Neuronal stem cell (in vitro differentiated cells): ENCODE results near the gene LPIN1.

ENCODE experiments used
- DNase-seq: peaks from one replicate; pipeline ENCODE4 v3.0.0-alpha.2; 2013; ENCODE audit warnings: low spot score
- H2AFZ ChIP-seq: one replicate; pipeline ENCODE4 v1.6.1; 2013; ENCODE audit warnings: mild to moderate bottlenecking, low read length, inconsistent platforms
- H2AK5ac ChIP-seq: 2 replicates; pipeline ENCODE4 v1.6.1; 2013; ENCODE audit warnings: low read depth, mild to moderate bottlenecking, inconsistent platforms, low read length, moderate library complexity, mixed read lengths
- H2BK120ac ChIP-seq: 2 replicates; pipeline ENCODE4 v1.6.1; 2013; ENCODE audit warnings: low read depth, mild to moderate bottlenecking, inconsistent platforms, low read length, moderate library complexity, mixed read lengths
- H2BK12ac ChIP-seq: one replicate; pipeline ENCODE4 v1.6.1; 2013; ENCODE audit warnings: low read length, inconsistent platforms
- H2BK15ac ChIP-seq: 2 replicates; pipeline ENCODE4 v1.6.1; 2013; ENCODE audit warnings: mild to moderate bottlenecking, low read length, inconsistent platforms, mixed read lengths
- H2BK5ac ChIP-seq: one replicate; pipeline ENCODE4 v1.6.1; 2013; ENCODE audit warnings: inconsistent platforms, mild to moderate bottlenecking, low read length, moderate library complexity
- H3K14ac ChIP-seq: one replicate; pipeline ENCODE4 v1.6.1; 2013; ENCODE audit warnings: low read length, inconsistent platforms
- H3K18ac ChIP-seq: 2 replicates; pipeline ENCODE4 v1.6.1; 2013; ENCODE audit warnings: low read length, inconsistent platforms
- H3K23ac ChIP-seq: 2 replicates; pipeline ENCODE4 v1.6.1; 2013; ENCODE audit warnings: low read depth, mild to moderate bottlenecking, mixed read lengths, low read length, inconsistent platforms; ENCODE audit not compliant: poor library complexity
- H3K27ac ChIP-seq: replicated peaks from 3 replicates; pipeline ENCODE4 v1.5.1; 2013; ENCODE audit warnings: low read length, inconsistent platforms
- H3K27me3 ChIP-seq, 3 experiments: 2 replicates each; pipeline ENCODE4 v1.6.1; 2013; ENCODE audit warnings: low read length in 3 of 3, mild to moderate bottlenecking in 2 of 3, inconsistent platforms in 1 of 3, low read depth in 1 of 3, mixed read lengths in 1 of 3, moderate library complexity in 1 of 3; ENCODE audit not compliant: control insufficient read depth in 3 of 3, insufficient read depth in 3 of 3
- H3K36me3 ChIP-seq, 2 donors: replicated peaks in 1 of 2; 2 replicates each; pipeline ENCODE4 v1.6.1; 2013; ENCODE audit warnings: low read length in 2 of 2; ENCODE audit not compliant: control insufficient read depth in 2 of 2, insufficient read depth in 2 of 2
- H3K4ac ChIP-seq: 2 replicates; pipeline ENCODE4 v1.6.1; 2013; ENCODE audit warnings: inconsistent platforms, mild to moderate bottlenecking, low read length, moderate library complexity
- H3K4me1 ChIP-seq, 2 donors: 1 replicate in 1 of 2; 2 replicates in 1 of 2; pipeline ENCODE4 v1.6.1; 2013; ENCODE audit warnings: low read length in 2 of 2, low read depth in 1 of 2; ENCODE audit not compliant: control insufficient read depth in 2 of 2, insufficient read depth in 1 of 2
- H3K4me2 ChIP-seq: one replicate; pipeline ENCODE4 v1.6.1; 2013; ENCODE audit warnings: mild to moderate bottlenecking, low read length, inconsistent platforms; ENCODE audit not compliant: insufficient read depth, poor library complexity, severe bottlenecking
- H3K4me3 ChIP-seq, 2 donors: 2 replicates each; pipeline ENCODE4 v1.5.1; 2013; ENCODE audit warnings: low read length in 2 of 2, mild to moderate bottlenecking in 2 of 2, inconsistent platforms in 1 of 2, moderate library complexity in 1 of 2
- H3K79me1 ChIP-seq: one replicate; pipeline ENCODE4 v1.6.1; 2013; ENCODE audit warnings: low read depth, mild to moderate bottlenecking, inconsistent platforms, low read length, moderate library complexity
- H3K9ac ChIP-seq: one replicate; pipeline ENCODE4 v1.6.1; 2013; ENCODE audit warnings: mild to moderate bottlenecking, low read depth, low read length, inconsistent platforms; ENCODE audit not compliant: poor library complexity
- H3K9me3 ChIP-seq, 2 donors: replicated peaks in 1 of 2; 2 replicates each; pipeline versions ENCODE3 to v1.6.1; 2013; ENCODE audit warnings: low read length in 2 of 2, mild to moderate bottlenecking in 2 of 2, inconsistent platforms in 1 of 2, low read depth in 1 of 2, mixed read lengths in 1 of 2, moderate library complexity in 1 of 2; ENCODE audit not compliant: control insufficient read depth in 2 of 2, insufficient read depth in 1 of 2
- H4K8ac ChIP-seq: one replicate; pipeline ENCODE4 v1.6.1; 2013; ENCODE audit warnings: low read depth, mild to moderate bottlenecking, inconsistent platforms, low read length, moderate library complexity
- H4K91ac ChIP-seq: one replicate; pipeline ENCODE4 v1.6.1; 2013; ENCODE audit warnings: low read length, low read depth, mild to moderate bottlenecking, inconsistent platforms; ENCODE audit not compliant: poor library complexity
- WGBS, 2 donors: extraction: QIAGEN DNeasy Blood & Tissue Kit; methylation state at CpG; one replicate each; pipeline ENCODE4 v1.1.7; 2013; ENCODE audit warnings: missing lambda C conversion rate in 2 of 2, mixed read lengths in 1 of 2; ENCODE audit not compliant: insufficient read length in 2 of 2, insufficient replicate concordance in 1 of 2; ENCODE audit errors: extremely low coverage in 2 of 2; 5-methylcytosine and 5-hydroxymethylcytosine counted together

Gene LPIN1

GRCh38 chr2:11777886-11778415 lies 31.5 kb downstream of the LPIN1 start:
- Histone ChIP-seq H3K36me3 (peaks cover 34 to 79% of the 10 kb centered on the region in 2 donors), H3K9ac (no peak overlapping the region)
- WGBS, 2 donors: no CpG with 5 or more reads among the region's 13 CpGs

GRCh38 chr2:11778416-11778815 lies 32.0 kb downstream of the LPIN1 start:
- Histone ChIP-seq H4K91ac (no peak overlapping the region), H3K4ac (no peak overlapping the region), H2BK5ac (no peak overlapping the region), H2BK15ac (no peak overlapping the region), H3K23ac (no peak overlapping the region), H3K18ac (no peak overlapping the region), H2AFZ (no peak overlapping the region), H2AK5ac (no peak overlapping the region), H2BK120ac (no peak overlapping the region), H3K4me3 (no peak overlapping the region), H3K27me3 (no peaks in the 10 kb centered on the region), H3K36me3 (peaks cover 36 to 79% of the 10 kb centered on the region in 2 donors), H3K9me3 (peaks cover 0 to 6% of the 10 kb centered on the region in 2 donors), H3K79me1 (no peaks in the 10 kb centered on the region), H3K9ac (no peak overlapping the region), H3K4me1 (peaks cover 2 to 3% of the 10 kb centered on the region in 2 donors), H3K4me2 (no peak overlapping the region), H2BK12ac (no peak overlapping the region), H4K8ac (no peak overlapping the region), H3K27ac (no peak overlapping the region), H3K14ac (no peak overlapping the region)
- WGBS, 2 donors: no CpG with 5 or more reads among the region's 4 CpGs
- DNase-seq: no peak

More at GRCh38 chr2:11777886-11778415, 31.5 kb downstream of the LPIN1 start:
- Histone ChIP-seq H3K4me2 (no peak overlapping the region), H3K4me1 (peaks cover 2 to 3% of the 10 kb centered on the region in 2 donors), H3K4ac (no peak overlapping the region), H3K27me3 (no peaks in the 10 kb centered on the region), H2BK120ac (no peak overlapping the region), H2AFZ (no peak overlapping the region), H4K8ac (no peak overlapping the region), H2BK5ac (no peak overlapping the region), H3K9me3 (peaks cover 0 to 6% of the 10 kb centered on the region in 2 donors), H3K27ac (no peak overlapping the region), H2AK5ac (no peak overlapping the region), H2BK12ac (no peak overlapping the region), H2BK15ac (no peak overlapping the region), H3K4me3 (no peak overlapping the region), H4K91ac (no peak overlapping the region), H3K79me1 (no peaks in the 10 kb centered on the region), H3K23ac (no peak overlapping the region), H3K18ac (no peak overlapping the region), H3K14ac (no peak overlapping the region)
- no peak for DNase-seq

- H3K4me1 ChIP-seq: peaks cover 2 to 3% of the 10 kb centered on the region in 2 donors
- no peak overlapping the region for H3K23ac ChIP-seq
- no peak overlapping the region for H2AFZ ChIP-seq
- no peak overlapping the region for H2BK12ac ChIP-seq
- H2BK5ac ChIP-seq: no peak overlapping the region
- H4K91ac ChIP-seq: no peak overlapping the region
- H3K36me3 ChIP-seq: peaks cover 32 to 79% of the 10 kb centered on the region in 2 donors
- no peak overlapping the region for H3K14ac ChIP-seq
- no peak overlapping the region for H3K4me3 ChIP-seq
- no peak overlapping the region for H3K18ac ChIP-seq
- no peak overlapping the region for H2BK15ac ChIP-seq
- peaks cover 0 to 6% of the 10 kb centered on the region in 2 donors for H3K9me3 ChIP-seq
- H2BK120ac ChIP-seq: no peak overlapping the region
- no peak overlapping the region for H4K8ac ChIP-seq
- H3K4me2 ChIP-seq: no peak overlapping the region
- no peak overlapping the region for H3K9ac ChIP-seq
- H3K27me3 ChIP-seq: no peaks in the 10 kb centered on the region
- no peak overlapping the region for H2AK5ac ChIP-seq
- H3K79me1 ChIP-seq: no peaks in the 10 kb centered on the region
- WGBS, 2 donors: no CpG with 5 or more reads among the region's 23 CpGs
- H3K27ac ChIP-seq: no peak overlapping the region
- H3K4ac ChIP-seq: no peak overlapping the region
- peak; percentile 65 for DNase-seq
These were observed 32.7 kb downstream of the LPIN1 start for GRCh38 chr2:11778923-11779757.

- Histone ChIP-seq H3K4me2 (no peak overlapping the region), H2BK5ac (no peak overlapping the region), H3K4ac (no peak overlapping the region), H2AFZ (no peak overlapping the region), H3K9me3 (peaks cover 0 to 6% of the 10 kb centered on the region in 2 donors), H3K79me1 (no peaks in the 10 kb centered on the region), H2AK5ac (no peak overlapping the region), H4K8ac (no peak overlapping the region), H3K23ac (no peak overlapping the region), H3K4me3 (no peak overlapping the region), H2BK120ac (no peak overlapping the region), H3K27me3 (no peaks in the 10 kb centered on the region), H4K91ac (no peak overlapping the region), H3K36me3 (peaks cover 49 to 81% of the 10 kb centered on the region in 2 donors), H3K4me1 (peaks cover 2 to 3% of the 10 kb centered on the region in 2 donors), H3K9ac (no peak overlapping the region), H3K27ac (no peak overlapping the region), H3K18ac (no peak overlapping the region), H3K14ac (no peak overlapping the region), H2BK15ac (no peak overlapping the region), H2BK12ac (no peak overlapping the region)
- DNase-seq: no peak
- WGBS, 2 donors: no CpG with 5 or more reads among the region's 3 CpGs
These were observed 35.2 kb downstream of the LPIN1 start for GRCh38 chr2:11781602-11782001.
